Hepatocyte (in vitro differentiated cells): ENCODE measurements around the gene CCL23. TPM values are rescaled to one million over a fixed set of nuclear protein-coding genes. Genes with fewer than 3 reads are reported as not detected.
"Not testable (repeated sequence)": the region's sequence is repeated elsewhere in the genome, so short reads cannot be mapped to it uniquely, and the experiment has no call there.

Experiments
- DNase-seq: peaks from one replicate; pipeline ENCODE4 v3.0.0-alpha.2; 2016; ENCODE audit warnings: low spot score
- H2AFZ ChIP-seq: fragments of 200-600 bp; sonication (generic); 2 replicates; pipeline ENCODE4 v1.6.0; 2016; ENCODE audit warnings: antibody characterized with exemption, mild to moderate bottlenecking
- H3K27ac ChIP-seq: fragments of 200-600 bp; sonication (generic); 2 replicates; pipeline ENCODE4 v1.5.1; 2016; ENCODE audit warnings: mild to moderate bottlenecking
- H3K27me3 ChIP-seq: fragments of 200-600 bp; sonication (generic); 2 replicates; pipeline ENCODE4 v1.6.1; 2016
- H3K36me3 ChIP-seq: fragments of 200-600 bp; sonication (generic); replicated peaks from 2 replicates; pipeline ENCODE4 v1.5.1; 2016; ENCODE audit warnings: low read depth; ENCODE audit not compliant: insufficient read depth
- H3K4me1 ChIP-seq: fragments of 200-600 bp; sonication (generic); 2 replicates; pipeline ENCODE4 v1.5.1; 2016; ENCODE audit warnings: mild to moderate bottlenecking, moderate library complexity; ENCODE audit not compliant: insufficient read depth
- H3K4me2 ChIP-seq: fragments of 200-600 bp; sonication (generic); 2 replicates; pipeline ENCODE4 v1.6.0; 2016
- H3K4me3 ChIP-seq: fragments of 200-600 bp; sonication (generic); 2 replicates; pipeline ENCODE4 v1.5.1; 2016; ENCODE audit warnings: mild to moderate bottlenecking
- H3K79me2 ChIP-seq: fragments of 200-600 bp; sonication (generic); 2 replicates; pipeline ENCODE4 v1.6.0; 2017; ENCODE audit warnings: mild to moderate bottlenecking
- H3K9me2 ChIP-seq: fragments of 200-600 bp; sonication (generic); replicated peaks from 2 replicates; pipeline ENCODE4 v1.6.0; 2017; ENCODE audit warnings: mild to moderate bottlenecking; ENCODE audit not compliant: insufficient read depth
- H3K9me3 ChIP-seq: fragments of 200-600 bp; sonication (generic); 2 replicates; pipeline ENCODE4 v1.5.1; 2016; ENCODE audit warnings: low read depth, mild to moderate bottlenecking
- H4K20me1 ChIP-seq: fragments of 200-600 bp; sonication (generic); 2 replicates; pipeline ENCODE4 v1.6.0; 2016; ENCODE audit warnings: mild to moderate bottlenecking; ENCODE audit not compliant: insufficient read depth, poor library complexity, severe bottlenecking
- CTCF ChIP-seq: fragments of 200-600 bp; sonication (generic); IDR thresholded peaks from 2 replicates; pipeline ENCODE4 v1.5.1; 2016; ENCODE audit warnings: antibody characterized with exemption, mild to moderate bottlenecking; ENCODE audit not compliant: poor library complexity
- EZH2 ChIP-seq: fragments of 200-600 bp; sonication (generic); IDR thresholded peaks from 2 replicates; pipeline ENCODE4 v1.6.1; 2016; ENCODE audit warnings: antibody characterized with exemption, mild to moderate bottlenecking, borderline replicate concordance
- EZH2phosphoT487 ChIP-seq: fragments of 200-600 bp; sonication (generic); IDR thresholded peaks from one replicate; pipeline ENCODE4 v1.6.1; 2018; ENCODE audit warnings: antibody characterized with exemption, mild to moderate bottlenecking, low read depth, moderate library complexity; ENCODE audit not compliant: unreplicated experiment, severe bottlenecking
- WGBS: methylation state at CpG from one replicate; pipeline ENCODE4 v1.1.6; 2016; ENCODE audit warnings: low lambda C conversion rate; ENCODE audit errors: missing lambda C conversion rate; 5-methylcytosine and 5-hydroxymethylcytosine counted together
- polyA plus RNA-seq: library from polyadenylated mRNA; unstranded; fragments of >200 nt; fragmentation: Nextera tagmentation; extraction: Ambion mirVana; gene quantifications from 2 replicates; pipeline ENCODE4 v1.2.1, GENCODE V29; 2016
- total RNA-seq: library from RNA; depleted of rRNA; stranded (reverse); fragments of >200 nt; gene quantifications from 2 replicates; pipeline ENCODE4 v1.2.3, GENCODE V29; 2014

The CCL23 gene
- total and polyA plus RNA-seq, 2 experiments from 2014 or later, result not detected

GRCh38 chr17:36024106-36024869, 6.5 kb upstream of the CCL23 start:
- H3K9me3 ChIP-seq, result no peaks in the 10 kb centered on the region
- peaks cover 11% of the 10 kb centered on the region for H3K27me3 ChIP-seq
- H3K9me2 ChIP-seq, result no peaks in the 10 kb centered on the region
- no peak overlapping the region for H3K27ac ChIP-seq
- H2AFZ ChIP-seq, result no peak overlapping the region
- H3K4me3 ChIP-seq, result no peak overlapping the region
- no peak for DNase-seq
- H3K4me2 ChIP-seq, result no peak overlapping the region
- no peak for TF ChIP-seq EZH2
- no peak for TF ChIP-seq EZH2phosphoT487
- H4K20me1 ChIP-seq, result no peaks in the 10 kb centered on the region
- no peaks in the 10 kb centered on the region for H3K4me1 ChIP-seq
- WGBS, result 89% methylated on average over 6 of the region's 6 CpGs
- no peaks in the 10 kb centered on the region for H3K36me3 ChIP-seq
- no peaks in the 10 kb centered on the region for H3K79me2 ChIP-seq

DNA sequence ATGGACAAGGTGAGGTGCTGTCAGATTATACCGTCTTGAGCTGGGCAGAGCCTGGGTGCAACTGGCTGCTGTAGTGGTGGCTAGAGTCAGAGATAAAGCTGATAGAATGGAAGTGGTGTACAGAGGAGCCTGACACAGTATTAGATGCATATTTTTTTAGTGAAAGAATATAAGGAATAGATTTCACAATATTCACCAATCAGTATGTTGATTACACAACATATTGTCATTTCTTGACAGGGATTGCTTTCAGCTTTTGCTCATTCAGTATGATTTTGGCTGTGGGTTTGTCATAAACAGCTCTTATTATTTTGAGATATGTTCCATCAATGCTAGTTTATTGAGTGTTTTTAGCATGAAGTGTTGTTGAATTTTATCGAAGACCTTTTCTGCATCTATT, 1.7 kb upstream of the CCL23 start:
- Histone ChIP-seq H3K36me3 (no peaks in the 10 kb centered on the region), H3K9me3 (no peaks in the 10 kb centered on the region), H3K4me2 (no peak overlapping the region), H4K20me1 (no peaks in the 10 kb centered on the region), H3K79me2 (no peaks in the 10 kb centered on the region), H3K9me2 (no peaks in the 10 kb centered on the region), H3K4me3 (no peak overlapping the region), H3K27me3 (peaks cover 14% of the 10 kb centered on the region), H2AFZ (no peak overlapping the region), H3K4me1 (no peaks in the 10 kb centered on the region), H3K27ac (no peak overlapping the region)
- TF ChIP-seq EZH2phosphoT487 (no peak), EZH2 (no peak), CTCF (no peak)
- no peak for DNase-seq
- WGBS, result 91% methylated on average over 2 of the region's 2 CpGs

- WGBS, result 92% methylated on average over 2 of the region's 2 CpGs
- Histone ChIP-seq H2AFZ (no peak overlapping the region), H3K79me2 (no peaks in the 10 kb centered on the region), H3K9me2 (no peaks in the 10 kb centered on the region), H4K20me1 (no peaks in the 10 kb centered on the region), H3K4me2 (no peak overlapping the region), H3K36me3 (no peaks in the 10 kb centered on the region), H3K27me3 (peaks cover 14% of the 10 kb centered on the region), H3K4me1 (no peaks in the 10 kb centered on the region), H3K4me3 (no peak overlapping the region), H3K9me3 (no peaks in the 10 kb centered on the region), H3K27ac (no peak overlapping the region)
- TF ChIP-seq EZH2, result no peak
- no peak for TF ChIP-seq CTCF
- TF ChIP-seq EZH2phosphoT487, result no peak
- DNase-seq, result no peak
Observed at GRCh38 chr17:36016555-36016954, 1.2 kb downstream of the CCL23 start.

DNA sequence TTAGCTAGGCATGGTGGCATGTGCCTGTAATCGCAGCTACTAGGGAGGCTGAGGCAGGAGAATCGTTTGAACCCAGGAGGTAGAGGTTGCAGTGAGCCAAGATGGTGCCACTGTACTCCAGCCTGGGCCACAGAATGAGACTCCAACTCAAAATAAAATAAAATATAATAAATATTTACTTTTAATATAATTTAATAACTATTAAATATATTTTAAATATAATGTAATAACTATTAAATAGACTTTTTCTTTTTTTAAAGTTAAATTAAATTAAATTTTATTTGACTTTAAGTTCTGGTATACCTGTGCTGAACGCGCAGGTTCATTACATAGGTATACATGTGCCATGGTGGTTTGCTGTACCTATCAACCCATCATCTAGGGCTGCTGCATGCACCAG, 1.9 kb downstream of the CCL23 start:
- H3K4me2 ChIP-seq, H3K4me1 ChIP-seq, H3K9me3 ChIP-seq, H3K4me3 ChIP-seq, H3K27ac ChIP-seq, H4K20me1 ChIP-seq, H2AFZ ChIP-seq, H3K36me3 ChIP-seq, DNase-seq, H3K9me2 ChIP-seq, H3K79me2 ChIP-seq, H3K27me3 ChIP-seq: not testable (repeated sequence)
- WGBS, result 96% methylated on average over 4 of the region's 4 CpGs
